Measurements from ENCODE around the gene STH.
"Not testable (repeated sequence)": the region's sequence is repeated elsewhere in the genome, so short reads cannot be mapped to it uniquely, and the experiment has no call there.

STH gene

GRCh38 chr17:46007461-46007965, 8.5 kb downstream of the STH start:
- DNase-seq (ENCODE audit: low read depth), result no peak

- DNase-seq (ENCODE audit: low read depth), result no peak
Measured at GRCh38 chr17:46008591-46008990, 9.5 kb downstream of the STH start.

- no peak for DNase-seq (ENCODE audit: low read depth)
Measured at GRCh38 chr17:46009681-46010596, 10.9 kb downstream of the STH start.

GRCh38 chr17:46010597-46011186, 11.6 kb downstream of the STH start:
- no peak for DNase-seq (ENCODE audit: low read depth)

GRCh38 chr17:46011711-46012505, 12.9 kb downstream of the STH start:
- DNase-seq (ENCODE audit: low read depth), result no peak

- no peak for DNase-seq (ENCODE audit: low read depth)
Measured at GRCh38 chr17:46012506-46013079, 13.5 kb downstream of the STH start.

GRCh38 chr17:46013127-46013501, 14.1 kb downstream of the STH start:
- no peak for DNase-seq (ENCODE audit: low read depth)

GRCh38 chr17:46013502-46014165, 14.6 kb downstream of the STH start:
- no peak for DNase-seq (ENCODE audit: low read depth)

GRCh38 chr17:46019408-46019925, 20.4 kb downstream of the STH start:
- not testable (repeated sequence) for DNase-seq (ENCODE audit: low read depth)

- peak; percentile 30 for DNase-seq (ENCODE audit: low read depth)
Measured at GRCh38 chr17:46020023-46020761, 21.1 kb downstream of the STH start.

- no peak for DNase-seq (ENCODE audit: low read depth)
Measured at GRCh38 chr17:46020998-46021397, 21.9 kb downstream of the STH start.

GRCh38 chr17:46023366-46023765, 24.3 kb downstream of the STH start:
- not testable (repeated sequence) for DNase-seq (ENCODE audit: low read depth)

- no peak for DNase-seq (ENCODE audit: low read depth)
Measured at GRCh38 chr17:46023783-46024388, 24.8 kb downstream of the STH start.

GRCh38 chr17:46024590-46024989, 25.5 kb downstream of the STH start:
- no peak for DNase-seq (ENCODE audit: low read depth)

- no peak for DNase-seq (ENCODE audit: low read depth)
Measured at GRCh38 chr17:46025060-46025459, 26.0 kb downstream of the STH start.

GRCh38 chr17:46025510-46026165, 26.6 kb downstream of the STH start:
- DNase-seq (ENCODE audit: low read depth), result no peak

- DNase-seq (ENCODE audit: low read depth), result no peak
Measured at GRCh38 chr17:46026166-46027047, 27.4 kb downstream of the STH start.

Data from T-helper 22 cell (primary cell).